A549 (cell line): Measurements from ENCODE around the gene SIGLEC8.

Experiments
- CEBPB ChIP-seq, 2 experiments: fragments of >200 bp in 1 of 2; sonication (Bioruptor Twin) in 1 of 2; formaldehyde crosslinking in 1 of 2; IDR thresholded peaks; 2 replicates each; pipeline ENCODE4 v1.6.1; 2012 to 2016
- CHD2 ChIP-seq: fragments of 150-350 bp; IDR thresholded peaks from 2 replicates; pipeline ENCODE4 v1.6.1; 2014; ENCODE audit warnings: low read length; ENCODE audit not compliant: partially characterized antibody
- EP300 ChIP-seq, 2 experiments: fragments of >200 bp; sonication (Bioruptor Twin); formaldehyde crosslinking; IDR thresholded peaks; 2 replicates in 1 of 2; 3 replicates in 1 of 2; pipeline ENCODE4 v1.6.1; 2016 to 2017
- FOXS1 ChIP-seq: fragments of 250-450 bp; sonication (Bioruptor Pico); IDR thresholded peaks from 2 replicates; pipeline ENCODE4 v1.5.0; 2020; ENCODE audit warnings: mild to moderate bottlenecking, moderate library complexity
- GATA3 ChIP-seq: IDR thresholded peaks from 2 replicates; pipeline ENCODE4 v1.6.1; 2012; ENCODE audit warnings: borderline replicate concordance
- KDM1A ChIP-seq: fragments of 200-600 bp; sonication (generic); IDR thresholded peaks from 2 replicates; pipeline ENCODE4 v1.6.1; 2016; ENCODE audit warnings: low read depth, mild to moderate bottlenecking
- POLR2A ChIP-seq: IDR thresholded peaks from 2 replicates; pipeline ENCODE4 v1.6.1; 2012; ENCODE audit warnings: mild to moderate bottlenecking, low read length
- RAD21 ChIP-seq, 2 experiments: fragments of >200 bp in 1 of 2; sonication (Bioruptor Twin) in 1 of 2; formaldehyde crosslinking in 1 of 2; IDR thresholded peaks in 1 of 2; conservative IDR thresholded peaks in 1 of 2; 2 replicates in 1 of 2; 3 replicates in 1 of 2; pipeline ENCODE4 v1.6.1; 2012 to 2018; ENCODE audit warnings: inconsistent platforms in 1 of 2
- SMC3 ChIP-seq: fragments of >200 bp; sonication (Bioruptor Twin); formaldehyde crosslinking; IDR thresholded peaks from 3 replicates; pipeline ENCODE4 v1.6.1; 2018; ENCODE audit warnings: inconsistent platforms
- ZNF302 ChIP-seq: fragments of 250-450 bp; sonication (Bioruptor Pico); IDR thresholded peaks from 2 replicates; pipeline ENCODE4 v1.9.0; 2021; ENCODE audit warnings: inconsistent platforms, mild to moderate bottlenecking, moderate library complexity
- TF ChIP-seq, protein P1 (sequence below): fragments of 200-600 bp; sonication (generic); IDR thresholded peaks from 2 replicates; pipeline ENCODE4 v1.6.1; 2016; ENCODE audit warnings: antibody characterized with exemption, mild to moderate bottlenecking, moderate library complexity
- TF ChIP-seq, protein P2 (sequence below): fragments of >200 bp; sonication (Bioruptor Twin); formaldehyde crosslinking; IDR thresholded peaks from 3 replicates; pipeline ENCODE4 v1.5.1; 2016
- TF ChIP-seq, protein P3 (sequence below): fragments of 150-350 bp; IDR thresholded peaks from 2 replicates; pipeline ENCODE4 v1.6.1; 2014; ENCODE audit warnings: low read depth, mild to moderate bottlenecking, low read length

DNA sequence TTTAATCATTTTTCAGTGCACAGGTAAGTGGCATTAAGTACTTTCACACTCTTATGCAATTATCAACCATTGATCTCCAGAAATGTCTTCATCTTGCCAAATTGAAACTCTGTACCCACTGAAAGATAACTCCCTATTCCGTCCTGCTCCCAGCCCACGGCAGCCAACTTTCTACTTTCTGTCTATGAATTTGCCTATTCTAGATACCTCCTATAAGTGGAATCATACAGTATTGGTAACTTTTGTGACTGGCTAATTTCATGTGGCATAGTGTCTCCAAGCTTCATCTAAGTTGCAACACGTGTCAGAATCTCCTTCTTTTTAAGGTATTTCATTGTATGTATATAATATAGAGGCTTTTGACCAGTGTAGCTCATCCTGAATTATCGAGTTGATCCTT lies 14.4 kb upstream of the SIGLEC8 start:
- TF ChIP-seq EP300 (IDR thresholded peaks at IDR 0.05) (no peak), GATA3 (no peak), RAD21 (conservative IDR thresholded peaks at IDR 0.05 in 1 of 2, IDR thresholded peaks at IDR 0.05 in 1 of 2) (no peak), POLR2A (no peak), CEBPB (IDR thresholded peaks at IDR 0.05) (no peak), KDM1A (no peak), SMC3 (no peak), ZNF302 (CRISPR knock-in tag) (no peak), CHD2 (no peak), FOXS1 (CRISPR knock-in tag) (no peak)
- TF ChIP-seq, protein P1, sequence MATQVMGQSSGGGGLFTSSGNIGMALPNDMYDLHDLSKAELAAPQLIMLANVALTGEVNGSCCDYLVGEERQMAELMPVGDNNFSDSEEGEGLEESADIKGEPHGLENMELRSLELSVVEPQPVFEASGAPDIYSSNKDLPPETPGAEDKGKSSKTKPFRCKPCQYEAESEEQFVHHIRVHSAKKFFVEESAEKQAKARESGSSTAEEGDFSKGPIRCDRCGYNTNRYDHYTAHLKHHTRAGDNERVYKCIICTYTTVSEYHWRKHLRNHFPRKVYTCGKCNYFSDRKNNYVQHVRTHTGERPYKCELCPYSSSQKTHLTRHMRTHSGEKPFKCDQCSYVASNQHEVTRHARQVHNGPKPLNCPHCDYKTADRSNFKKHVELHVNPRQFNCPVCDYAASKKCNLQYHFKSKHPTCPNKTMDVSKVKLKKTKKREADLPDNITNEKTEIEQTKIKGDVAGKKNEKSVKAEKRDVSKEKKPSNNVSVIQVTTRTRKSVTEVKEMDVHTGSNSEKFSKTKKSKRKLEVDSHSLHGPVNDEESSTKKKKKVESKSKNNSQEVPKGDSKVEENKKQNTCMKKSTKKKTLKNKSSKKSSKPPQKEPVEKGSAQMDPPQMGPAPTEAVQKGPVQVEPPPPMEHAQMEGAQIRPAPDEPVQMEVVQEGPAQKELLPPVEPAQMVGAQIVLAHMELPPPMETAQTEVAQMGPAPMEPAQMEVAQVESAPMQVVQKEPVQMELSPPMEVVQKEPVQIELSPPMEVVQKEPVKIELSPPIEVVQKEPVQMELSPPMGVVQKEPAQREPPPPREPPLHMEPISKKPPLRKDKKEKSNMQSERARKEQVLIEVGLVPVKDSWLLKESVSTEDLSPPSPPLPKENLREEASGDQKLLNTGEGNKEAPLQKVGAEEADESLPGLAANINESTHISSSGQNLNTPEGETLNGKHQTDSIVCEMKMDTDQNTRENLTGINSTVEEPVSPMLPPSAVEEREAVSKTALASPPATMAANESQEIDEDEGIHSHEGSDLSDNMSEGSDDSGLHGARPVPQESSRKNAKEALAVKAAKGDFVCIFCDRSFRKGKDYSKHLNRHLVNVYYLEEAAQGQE = no peak
- TF ChIP-seq, protein P2, sequence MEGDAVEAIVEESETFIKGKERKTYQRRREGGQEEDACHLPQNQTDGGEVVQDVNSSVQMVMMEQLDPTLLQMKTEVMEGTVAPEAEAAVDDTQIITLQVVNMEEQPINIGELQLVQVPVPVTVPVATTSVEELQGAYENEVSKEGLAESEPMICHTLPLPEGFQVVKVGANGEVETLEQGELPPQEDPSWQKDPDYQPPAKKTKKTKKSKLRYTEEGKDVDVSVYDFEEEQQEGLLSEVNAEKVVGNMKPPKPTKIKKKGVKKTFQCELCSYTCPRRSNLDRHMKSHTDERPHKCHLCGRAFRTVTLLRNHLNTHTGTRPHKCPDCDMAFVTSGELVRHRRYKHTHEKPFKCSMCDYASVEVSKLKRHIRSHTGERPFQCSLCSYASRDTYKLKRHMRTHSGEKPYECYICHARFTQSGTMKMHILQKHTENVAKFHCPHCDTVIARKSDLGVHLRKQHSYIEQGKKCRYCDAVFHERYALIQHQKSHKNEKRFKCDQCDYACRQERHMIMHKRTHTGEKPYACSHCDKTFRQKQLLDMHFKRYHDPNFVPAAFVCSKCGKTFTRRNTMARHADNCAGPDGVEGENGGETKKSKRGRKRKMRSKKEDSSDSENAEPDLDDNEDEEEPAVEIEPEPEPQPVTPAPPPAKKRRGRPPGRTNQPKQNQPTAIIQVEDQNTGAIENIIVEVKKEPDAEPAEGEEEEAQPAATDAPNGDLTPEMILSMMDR = no peak
- TF ChIP-seq, protein P3, sequence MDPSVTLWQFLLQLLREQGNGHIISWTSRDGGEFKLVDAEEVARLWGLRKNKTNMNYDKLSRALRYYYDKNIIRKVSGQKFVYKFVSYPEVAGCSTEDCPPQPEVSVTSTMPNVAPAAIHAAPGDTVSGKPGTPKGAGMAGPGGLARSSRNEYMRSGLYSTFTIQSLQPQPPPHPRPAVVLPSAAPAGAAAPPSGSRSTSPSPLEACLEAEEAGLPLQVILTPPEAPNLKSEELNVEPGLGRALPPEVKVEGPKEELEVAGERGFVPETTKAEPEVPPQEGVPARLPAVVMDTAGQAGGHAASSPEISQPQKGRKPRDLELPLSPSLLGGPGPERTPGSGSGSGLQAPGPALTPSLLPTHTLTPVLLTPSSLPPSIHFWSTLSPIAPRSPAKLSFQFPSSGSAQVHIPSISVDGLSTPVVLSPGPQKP = no peak
